Measurements from ENCODE around the gene PLXNA2. TPM values are rescaled to one million over a fixed set of nuclear protein-coding genes. Genes with fewer than 3 reads are reported as not detected.

PLXNA2 gene
- polyA plus RNA-seq, 3 donors: 14.8 to 21.2 (median 16.4) TPM

- DNase-seq: no peak
Measured at GRCh38 chr1:208166340-208167138, 77.6 kb downstream of the PLXNA2 start.

- DNase-seq: no peak
Measured at GRCh38 chr1:208165659-208166058, 78.5 kb downstream of the PLXNA2 start.

- no peak for DNase-seq
Measured at GRCh38 chr1:208164609-208165008, 79.6 kb downstream of the PLXNA2 start.

DNA sequence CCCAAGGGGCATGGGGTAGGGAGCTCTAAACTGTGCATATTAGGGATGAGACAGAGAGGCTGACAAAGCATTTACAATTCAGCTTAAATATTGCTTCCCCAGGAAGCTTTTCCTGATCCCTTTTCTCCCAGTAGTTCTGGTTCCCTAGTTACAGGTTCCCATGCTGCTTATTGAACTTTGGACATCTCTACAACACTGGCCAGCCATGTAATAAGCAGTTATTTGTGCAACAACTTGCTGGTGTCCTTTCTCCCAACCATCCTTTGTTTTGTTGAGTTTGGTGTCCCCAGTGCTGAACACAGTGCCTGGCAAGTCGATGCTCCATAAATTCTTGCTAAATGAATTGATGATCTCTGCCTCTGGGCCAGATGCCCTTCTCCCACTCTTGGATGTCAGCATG lies 80.6 kb downstream of the PLXNA2 start:
- DNase-seq: no peak

DNA sequence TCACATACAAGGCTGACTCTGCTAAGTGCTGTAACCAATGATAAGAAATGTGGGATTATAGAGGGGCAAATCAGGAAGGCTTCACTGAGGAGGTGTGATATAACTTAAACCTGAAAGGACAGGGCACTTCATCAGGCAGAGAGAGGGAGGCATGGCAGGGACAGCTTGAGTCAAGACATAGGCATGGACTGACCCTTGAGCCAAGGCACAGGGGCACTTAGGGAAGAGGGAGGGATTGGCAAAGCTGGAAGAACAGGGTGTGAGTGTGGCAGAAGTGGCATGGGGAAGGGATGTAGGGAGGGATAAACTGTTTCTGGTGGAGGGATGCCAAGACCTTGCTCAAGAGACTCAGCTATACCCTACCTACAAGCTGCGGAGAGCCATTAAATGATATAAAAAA lies 81.3 kb downstream of the PLXNA2 start:
- no peak for DNase-seq

DNA sequence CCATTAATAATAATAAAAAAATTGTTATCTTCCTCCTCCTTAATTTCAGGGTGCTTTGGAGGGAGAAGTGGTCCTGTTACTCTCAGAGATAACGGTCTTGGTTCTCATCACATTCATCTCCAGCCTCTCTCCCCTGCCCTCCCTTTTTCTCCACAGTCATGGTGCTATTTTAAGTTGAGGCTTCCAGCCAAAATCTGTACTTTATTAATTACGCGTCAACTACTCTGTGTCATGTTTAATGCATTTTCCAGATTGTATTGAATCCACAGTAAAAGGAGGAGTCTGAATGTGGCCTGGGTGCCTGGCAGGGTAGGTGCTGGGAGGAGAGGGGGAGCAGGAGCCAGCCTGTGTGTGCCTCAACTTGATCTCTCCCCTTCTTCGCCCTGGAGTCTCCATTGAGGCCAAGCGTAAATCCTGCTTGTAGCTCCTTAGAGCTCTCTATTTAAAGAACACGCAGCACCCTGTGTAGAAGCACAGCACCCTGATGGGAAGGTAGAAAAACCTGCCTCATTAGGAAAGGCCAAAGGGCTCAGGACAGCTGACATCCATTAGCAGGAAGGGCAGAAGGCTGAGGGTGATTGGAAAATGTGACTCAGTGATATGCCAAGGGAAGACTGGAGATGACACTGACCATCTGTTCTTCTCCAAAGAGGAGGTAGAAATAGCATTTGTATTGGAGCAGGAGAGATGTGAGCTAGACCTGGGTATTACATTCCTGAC lies 82.4 kb downstream of the PLXNA2 start:
- DNase-seq: no peak

DNA sequence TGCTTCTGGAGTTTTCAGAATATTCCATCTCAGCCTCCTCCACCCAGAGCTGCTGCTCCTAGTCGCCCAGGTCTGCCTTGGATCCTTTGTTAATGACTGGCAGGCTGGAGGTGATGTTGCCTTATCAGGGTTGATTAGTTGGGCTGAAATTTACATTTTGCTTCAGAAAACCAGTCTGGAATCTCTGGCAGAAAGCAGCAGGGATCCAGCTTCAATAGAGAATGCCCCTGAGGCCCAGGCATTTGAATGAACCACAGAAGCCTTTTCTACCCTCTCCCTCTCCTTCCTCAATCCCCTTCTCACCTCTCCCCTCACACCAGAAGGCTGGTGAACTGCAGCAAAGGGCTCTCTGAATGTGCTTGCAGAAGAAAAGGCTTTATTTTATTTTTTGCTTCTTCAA lies 83.2 kb downstream of the PLXNA2 start:
- no peak for DNase-seq

- DNase-seq: no peak
Measured at GRCh38 chr1:208160259-208160819, 83.8 kb downstream of the PLXNA2 start.

GRCh38 chr1:208159555-208160258 lies 84.5 kb downstream of the PLXNA2 start:
- DNase-seq: peak; percentile 92

- no peak for DNase-seq
Measured at GRCh38 chr1:208158640-208159554, 85.3 kb downstream of the PLXNA2 start.

- no peak for DNase-seq
Measured at GRCh38 chr1:208157769-208158168, 86.4 kb downstream of the PLXNA2 start.

GRCh38 chr1:208156741-208157140 lies 87.4 kb downstream of the PLXNA2 start:
- DNase-seq: no peak

GRCh38 chr1:208156310-208156709 lies 87.9 kb downstream of the PLXNA2 start:
- DNase-seq: no peak

GRCh38 chr1:208154679-208155642 lies 89.2 kb downstream of the PLXNA2 start:
- no peak for DNase-seq

DNA sequence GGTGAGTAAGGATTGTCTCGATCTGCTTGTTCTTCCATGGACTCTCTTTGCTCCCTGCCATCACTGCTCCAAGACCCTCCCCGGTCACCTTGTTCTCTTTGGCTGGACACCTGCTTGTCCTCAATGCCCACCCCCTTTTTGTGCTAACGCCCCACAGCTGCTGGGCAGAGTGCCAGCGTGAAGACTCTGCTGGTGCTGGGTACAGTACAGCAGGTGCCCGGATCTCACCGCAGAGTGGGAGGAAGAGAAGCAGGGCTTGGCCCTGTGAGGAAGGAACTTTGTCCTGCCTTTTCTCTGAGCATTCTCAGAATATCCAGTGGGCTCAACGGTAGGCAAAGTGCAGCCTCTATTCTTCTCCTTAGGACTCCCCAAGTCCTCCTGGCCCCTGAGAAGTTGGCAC lies 90.1 kb downstream of the PLXNA2 start:
- no peak for DNase-seq

DNA sequence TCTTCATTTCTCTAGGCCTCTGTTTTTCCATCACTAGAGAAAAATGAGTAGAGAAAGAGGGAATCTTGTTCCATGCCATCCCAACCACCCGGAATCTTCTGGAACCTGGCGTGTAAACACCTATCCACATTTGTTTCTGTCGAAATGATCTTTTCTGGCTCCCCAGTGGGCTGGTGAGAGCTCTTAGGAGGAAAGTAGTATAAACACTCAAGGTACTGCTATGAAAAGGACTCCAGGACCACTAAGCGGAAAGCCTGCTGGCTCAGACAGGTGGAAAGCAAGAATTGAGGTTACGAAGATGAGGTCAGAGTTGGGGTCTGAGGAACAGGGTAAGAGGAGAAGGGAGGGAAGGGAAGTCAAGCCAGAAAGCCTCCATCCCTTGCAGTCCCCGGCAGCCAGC lies 90.8 kb downstream of the PLXNA2 start:
- DNase-seq: no peak

GRCh38 chr1:208151728-208152598 lies 92.2 kb downstream of the PLXNA2 start:
- DNase-seq: no peak

DNA sequence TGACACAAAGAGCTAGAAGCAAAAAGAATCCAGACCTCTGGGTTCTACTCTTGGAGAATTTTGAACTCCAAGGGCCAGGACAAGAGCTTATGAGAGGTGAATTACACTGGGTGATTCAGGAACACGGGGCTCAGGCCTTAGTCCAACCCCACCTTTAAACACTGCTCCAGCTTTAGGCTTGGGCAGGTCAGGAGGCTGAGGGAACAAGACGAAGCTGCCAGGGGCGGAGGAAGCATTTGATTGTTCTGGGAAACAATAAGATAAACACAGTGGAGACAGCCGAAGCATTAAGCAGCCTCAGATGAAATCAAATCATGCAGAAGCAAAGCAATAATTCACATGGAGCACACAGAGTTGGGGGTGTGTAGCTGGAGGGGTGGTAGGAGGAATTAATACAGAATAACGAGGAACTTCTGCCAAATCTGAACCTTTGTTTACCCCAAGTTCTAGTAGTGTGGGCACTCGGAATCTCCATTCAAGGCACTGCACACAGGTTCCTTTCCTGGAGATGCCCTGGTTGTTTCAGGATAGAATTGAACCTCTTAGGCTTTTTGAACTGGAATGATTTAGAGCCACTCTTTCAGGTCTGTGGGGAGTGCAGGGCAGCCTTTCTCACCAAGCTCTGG lies 93.2 kb downstream of the PLXNA2 start:
- DNase-seq: no peak
